ENCODE data around the gene HOOK2. TPM values are rescaled to one million over a fixed set of nuclear protein-coding genes. Genes with fewer than 3 reads are reported as not detected.

HOOK2 gene
- total and polyA plus RNA-seq, 2 of the 13 experiments (the other 11 are each of a cell fraction or from before 2014, with no cell fraction given), result 9.2 to 12.9 TPM

GRCh38 chr19:12792051-12792852 lies 16.9 kb upstream of the HOOK2 start (continued):
- TF ChIP-seq ZNF616 (CRISPR knock-in tag; IDR thresholded peaks at IDR 0.05; ENCODE audit: low read depth), result no peak
- peak; percentile 33 to 51; a peak in 2 of 4 replicates for TF ChIP-seq POLR2A (IDR thresholded peaks at IDR 0.05; ENCODE audit: insufficient read depth in 1 of 2, low read depth in 2 of 2, low read length in 2 of 2)
- peak; percentile 90; the same call in 1 of the 2 replicates for TF ChIP-seq ZNF709 (CRISPR knock-in tag; IDR thresholded peaks at IDR 0.05)
- TF ChIP-seq MTA1 (CRISPR knock-in tag; IDR thresholded peaks at IDR 0.05; ENCODE audit: borderline replicate concordance), result no peak; the same call in 1 of the 2 replicates
- TF ChIP-seq DDIT3 (CRISPR knock-in tag; IDR thresholded peaks at IDR 0.05), result no peak
- TF ChIP-seq ZNF253 (CRISPR knock-in tag; IDR thresholded peaks at IDR 0.05; ENCODE audit: borderline replicate concordance), result peak; percentile 72; the same call in 1 of the 2 replicates
- peak; percentile 45; the same call in 1 of the 2 replicates for TF ChIP-seq KLF12 (CRISPR knock-in tag; IDR thresholded peaks at IDR 0.05; ENCODE audit: borderline replicate concordance)
- TF ChIP-seq PBX2 (CRISPR knock-in tag; IDR thresholded peaks at IDR 0.05), result no peak
- no peak for TF ChIP-seq NFIB (CRISPR knock-in tag; IDR thresholded peaks at IDR 0.05; ENCODE audit: borderline replicate concordance)
- TF ChIP-seq EEA1 (CRISPR knock-in tag; IDR thresholded peaks at IDR 0.05; ENCODE audit: borderline replicate concordance), result peak; percentile 57
- no peak; the same call in 1 of the 2 replicates for TF ChIP-seq ZKSCAN8 (CRISPR knock-in tag; IDR thresholded peaks at IDR 0.05; ENCODE audit: borderline replicate concordance)
- peak; percentile 64; the same call in 1 of the 2 replicates for TF ChIP-seq ZNF430 (CRISPR knock-in tag; IDR thresholded peaks at IDR 0.05)
- TF ChIP-seq ASH2L (IDR thresholded peaks at IDR 0.05; ENCODE audit: insufficient read length, low read depth, low read length), result no peak
- TF ChIP-seq ZBTB8A (CRISPR knock-in tag; IDR thresholded peaks at IDR 0.05; ENCODE audit: borderline replicate concordance, low read depth), result no peak
- peak; percentile 21 for TF ChIP-seq PHF5A (CRISPR knock-in tag; IDR thresholded peaks at IDR 0.05; ENCODE audit: low read depth, unreplicated experiment)
- TF ChIP-seq EED (CRISPR knock-in tag; IDR thresholded peaks at IDR 0.05), result peak; percentile 41; the same call in 1 of the 2 replicates
- TF ChIP-seq DMAP1 (CRISPR knock-in tag; IDR thresholded peaks at IDR 0.05), result no peak; the same call in 1 of the 2 replicates
- 0 out of 2 replicates have a peak, but pooled peaks have one; percentile 74 for TF ChIP-seq SNAPC2 (CRISPR knock-in tag; IDR thresholded peaks at IDR 0.05)
- TF ChIP-seq NR2F6 (IDR thresholded peaks at IDR 0.05), result peak; percentile 78; the same call in 1 of the 2 replicates
- peak; percentile 92 for TF ChIP-seq NR2F6 (CRISPR knock-in tag; IDR thresholded peaks at IDR 0.05)
- no peak for TF ChIP-seq TBL1XR1 (IDR thresholded peaks at IDR 0.05; ENCODE audit: borderline replicate concordance, low read length, partially characterized antibody)
- TF ChIP-seq ZNF383 (CRISPR knock-in tag; IDR thresholded peaks at IDR 0.05; ENCODE audit: borderline replicate concordance), result no peak
- TF ChIP-seq RAD51 (IDR thresholded peaks at IDR 0.05; ENCODE audit: borderline replicate concordance), result peak; percentile 53; the same call in 1 of the 2 replicates
- TF ChIP-seq ERF (CRISPR knock-in tag; IDR thresholded peaks at IDR 0.05), result peak; percentile 66
- TF ChIP-seq ZNF776 (CRISPR knock-in tag; IDR thresholded peaks at IDR 0.05), result peak; percentile 86
- TF ChIP-seq ZNF292 (CRISPR knock-in tag; IDR thresholded peaks at IDR 0.05; ENCODE audit: borderline replicate concordance, low read depth), result 0 out of 2 replicates have a peak, but pooled peaks have one; percentile 18
- no peak for TF ChIP-seq FOXO4 (CRISPR knock-in tag; conservative IDR thresholded peaks at IDR 0.05)

Data from HepG2 (cell line).